GM18505 (cell line): ENCODE data around the gene CRY1.
"Not testable (repeated sequence)": the region's sequence is repeated elsewhere in the genome, so short reads cannot be mapped to it uniquely, and the experiment has no call there.

Experiments
- ATAC-seq: cut with Tn5 transposase; IDR thresholded peaks from one replicate; pipeline ENCODE4 v1.9.1; 2021; ENCODE audit not compliant: unreplicated experiment
- POLR2A ChIP-seq: IDR thresholded peaks from 4 replicates; pipeline ENCODE4 v1.6.1; 2011; ENCODE audit warnings: borderline replicate concordance; ENCODE audit not compliant: insufficient read depth, insufficient read length; ENCODE audit errors: extremely low read depth

CRY1 gene

DNA sequence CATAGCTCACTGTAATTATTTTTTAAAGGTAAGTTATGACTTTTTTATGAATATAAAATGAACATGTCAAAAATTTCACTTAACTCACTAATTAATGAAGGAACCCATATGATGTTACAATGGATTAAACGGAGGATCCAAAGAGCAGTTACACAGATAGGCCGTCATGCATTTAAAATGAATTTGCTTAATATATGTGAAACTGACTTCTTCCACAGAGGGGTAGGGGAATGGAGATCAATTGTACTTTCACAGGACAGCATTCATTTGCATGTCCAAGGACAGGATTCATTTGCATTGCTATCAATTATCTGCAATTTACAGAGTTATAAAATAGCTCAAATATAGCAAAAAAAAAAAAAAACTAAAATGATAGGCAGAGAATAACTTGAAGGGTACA is 6.6 kb upstream of the CRY1 start:
- TF ChIP-seq POLR2A: no peak
- ATAC-seq: no peak

DNA sequence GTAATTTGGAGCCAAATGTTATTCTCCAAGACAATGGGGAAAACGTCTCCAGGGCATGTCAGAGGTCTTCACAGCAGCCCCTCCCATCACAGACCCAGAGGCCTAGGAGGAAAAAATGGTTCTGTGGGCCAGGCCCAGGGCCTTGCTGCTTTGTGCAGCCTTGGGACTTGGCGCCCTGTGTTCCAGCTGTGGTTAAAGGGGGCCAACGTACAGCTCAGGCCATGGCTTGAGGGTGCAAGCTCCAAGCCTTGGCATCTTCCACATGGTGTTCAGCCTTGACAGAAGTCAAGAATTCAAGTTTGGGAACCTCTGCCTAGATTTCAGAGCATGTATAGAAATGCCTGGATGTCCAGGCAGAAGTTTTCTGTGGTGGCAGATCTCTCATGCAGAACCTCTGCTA is 3.2 kb upstream of the CRY1 start:
- ATAC-seq: no peak
- no peak for TF ChIP-seq POLR2A

DNA sequence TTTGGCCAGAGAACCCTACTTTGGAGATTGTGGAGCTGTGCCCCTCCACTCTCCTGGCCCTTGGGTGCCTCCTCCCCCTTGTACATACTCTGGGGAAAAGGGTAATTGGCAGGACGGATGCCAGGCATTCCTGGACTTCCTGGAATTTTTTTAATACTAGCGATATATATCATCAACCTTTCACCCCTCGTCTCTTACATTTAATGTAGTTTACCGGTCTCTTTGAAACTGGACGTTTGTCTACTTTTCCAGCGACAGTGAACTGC is 767 bp upstream of the CRY1 start:
- ATAC-seq: no peak
- no peak for TF ChIP-seq POLR2A

DNA sequence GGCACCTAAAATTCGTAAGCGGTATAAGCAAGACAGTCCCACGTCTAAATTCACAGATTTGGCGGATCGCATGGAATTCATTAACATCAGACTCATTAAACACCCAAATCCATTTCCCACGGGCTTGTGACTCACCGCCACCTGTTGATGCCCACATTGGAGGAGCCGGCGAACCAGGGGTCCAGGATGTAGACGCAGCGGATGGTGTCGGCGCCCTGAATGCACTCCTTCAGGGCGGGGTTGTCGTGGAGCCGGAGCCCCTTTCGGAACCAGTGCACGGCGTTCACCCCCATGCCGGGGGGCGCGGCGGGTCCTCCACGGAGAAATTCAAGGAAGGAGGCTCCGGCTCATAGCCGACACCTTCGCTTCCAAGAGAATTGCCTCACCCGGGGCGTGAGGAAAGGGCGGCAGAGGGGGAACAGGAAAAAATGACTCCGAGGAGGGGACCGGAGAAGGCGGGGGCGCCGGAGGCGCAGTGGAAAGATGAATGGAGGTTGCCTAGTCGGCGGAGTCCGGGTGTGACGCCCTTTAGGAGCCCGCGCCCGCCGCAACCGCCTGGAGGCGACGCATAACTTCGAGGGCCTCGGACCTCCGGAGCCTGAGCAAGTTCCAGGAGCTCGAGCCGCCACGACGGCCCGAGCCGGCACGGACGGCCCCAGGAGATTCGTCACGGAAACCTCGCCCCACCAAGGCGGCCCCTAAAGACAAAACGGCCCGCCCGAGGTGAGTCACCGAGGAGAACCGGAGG is 506 bp downstream of the CRY1 start:
- ATAC-seq: peak; percentile 39
- no peak for TF ChIP-seq POLR2A

- ATAC-seq: no peak
- no peak for TF ChIP-seq POLR2A
Measured at GRCh38 chr12:107091989-107092641, 1.2 kb downstream of the CRY1 start.

- ATAC-seq: no peak
- TF ChIP-seq POLR2A: no peak
Measured at GRCh38 chr12:107091381-107091780, 2.0 kb downstream of the CRY1 start.

GRCh38 chr12:107090711-107091110 is 2.6 kb downstream of the CRY1 start:
- no peak for TF ChIP-seq POLR2A
- ATAC-seq: no peak

GRCh38 chr12:107088912-107089311 is 4.4 kb downstream of the CRY1 start:
- TF ChIP-seq POLR2A: no peak
- no peak for ATAC-seq

GRCh38 chr12:107086314-107086713 is 7.0 kb downstream of the CRY1 start:
- no peak for ATAC-seq
- TF ChIP-seq POLR2A: no peak

GRCh38 chr12:107081778-107082177 is 11.6 kb downstream of the CRY1 start:
- ATAC-seq: no peak
- TF ChIP-seq POLR2A: no peak

GRCh38 chr12:107080299-107080698 is 13.1 kb downstream of the CRY1 start:
- no peak for ATAC-seq
- no peak for TF ChIP-seq POLR2A

GRCh38 chr12:107079172-107080011 is 14.0 kb downstream of the CRY1 start:
- no peak for ATAC-seq

DNA sequence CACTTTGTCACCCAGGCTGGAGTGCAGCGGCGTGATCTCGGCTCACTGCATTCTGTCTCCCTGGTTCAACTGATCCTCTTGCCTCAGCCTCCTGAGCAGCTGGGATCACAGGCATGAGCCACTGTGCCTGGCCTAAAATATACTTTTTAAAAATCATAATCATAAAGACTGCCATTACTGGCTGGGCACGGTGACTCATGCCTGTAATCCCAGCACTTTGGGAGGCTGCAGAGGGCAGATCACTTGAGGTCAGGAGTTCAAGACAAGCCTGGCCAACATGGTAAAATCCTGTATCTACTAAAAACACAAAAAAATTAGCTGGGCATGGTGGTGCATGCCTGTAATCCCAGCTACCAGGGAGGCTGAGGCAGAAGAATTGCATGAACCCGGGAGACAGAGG is 20.1 kb downstream of the CRY1 start:
- not testable (repeated sequence) for ATAC-seq

More at GRCh38 chr12:107079172-107080011, 14.0 kb downstream of the CRY1 start:
- no peak for TF ChIP-seq POLR2A

DNA sequence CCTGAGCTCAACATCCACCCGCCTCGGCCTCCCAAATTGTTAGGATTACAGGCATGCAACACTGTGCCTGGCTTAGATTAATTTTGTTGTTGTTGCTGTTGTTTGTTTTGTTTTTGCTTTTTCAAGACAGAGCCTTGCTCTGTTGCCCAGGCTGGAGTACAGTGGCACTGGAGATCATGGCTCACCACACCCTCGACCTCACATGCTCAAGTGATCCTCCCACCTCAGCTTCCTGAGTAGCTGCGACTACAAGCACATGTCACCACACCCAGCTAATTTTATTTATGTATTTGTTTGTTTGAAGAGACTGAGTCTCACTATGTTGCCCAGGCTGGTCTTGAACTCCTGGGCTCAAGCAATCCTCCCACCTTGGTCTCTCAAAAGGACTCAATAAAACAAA is 26.7 kb downstream of the CRY1 start:
- ATAC-seq: no peak
- no peak for TF ChIP-seq POLR2A
